Hypothalamus (tissue), 51 donors: ENCODE results near the gene HBQ1.
"Not testable (repeated sequence)": the region's sequence is repeated elsewhere in the genome, so short reads cannot be mapped to it uniquely, and the experiment has no call there.

Experiments used
- DNase-seq, 51 donors: peaks; one replicate each; lab custom pipeline; 2025; lab: John Stamatoyannopoulos, UW

Gene HBQ1

GRCh38 chr16:175011-175949, 5.0 kb upstream of the HBQ1 start:
- no peak for DNase-seq

GRCh38 chr16:176006-176405, 4.3 kb upstream of the HBQ1 start:
- not testable (repeated sequence) for DNase-seq

GRCh38 chr16:176477-177382, 3.5 kb upstream of the HBQ1 start, which contains the start of gene HBA1:
Gene HBA1 (plus strand): TSS chr16:176680. CDS start chr16:176717, 37 bp downstream.
- not testable (repeated sequence) for DNase-seq

- no peak for DNase-seq
Measured at GRCh38 chr16:177394-177822, 2.9 kb upstream of the HBQ1 start.

- DNase-seq: no peak
Measured at GRCh38 chr16:177981-178667, 2.1 kb upstream of the HBQ1 start.

- no peak for DNase-seq
Measured at GRCh38 chr16:178668-179015, 1.6 kb upstream of the HBQ1 start.

- no peak for DNase-seq
Measured at GRCh38 chr16:179211-180092, 807 bp upstream of the HBQ1 start.

- DNase-seq: peak in 16 of 51 donors; percentile 4 to 65 (median 34)
Measured at GRCh38 chr16:180681-181564, 664 bp downstream of the HBQ1 start.

GRCh38 chr16:181565-182021, 1.3 kb downstream of the HBQ1 start:
- DNase-seq: peak in 30 of 51 donors; percentile 4 to 78 (median 28)

- DNase-seq: no peak
Measured at GRCh38 chr16:183005-183404, 2.7 kb downstream of the HBQ1 start.

GRCh38 chr16:185213-185612, 5.0 kb downstream of the HBQ1 start:
- DNase-seq: no peak

- no peak for DNase-seq
Measured at GRCh38 chr16:185691-186090, 5.4 kb downstream of the HBQ1 start.

GRCh38 chr16:187330-187729, 7.1 kb downstream of the HBQ1 start:
- no peak for DNase-seq

- no peak for DNase-seq
Measured at GRCh38 chr16:188674-189073, 8.4 kb downstream of the HBQ1 start.

- no peak for DNase-seq
Measured at GRCh38 chr16:189604-190186, 9.4 kb downstream of the HBQ1 start.

GRCh38 chr16:191831-192230, 11.6 kb downstream of the HBQ1 start:
- no peak for DNase-seq

- DNase-seq: no peak
Measured at GRCh38 chr16:192686-193085, 12.4 kb downstream of the HBQ1 start.

GRCh38 chr16:193441-193840, 13.2 kb downstream of the HBQ1 start:
- no peak for DNase-seq
